Measurements from ENCODE around the gene GABRG3.

Gene GABRG3

GRCh38 chr15:27170851-27171250 is 199.9 kb downstream of the GABRG3 start:
- Histone ChIP-seq H3K4me3 (ENCODE audit: low read depth, low read length) (no peak overlapping the region), H3K27ac (ENCODE audit: extremely low read depth, low read depth, low read length) (no peak overlapping the region), H3K36me3 (ENCODE audit: control insufficient read depth in 2 of 2, insufficient read depth in 1 of 2, low read length in 2 of 2) (no peaks in the 10 kb centered on the region), H3K4me1 (ENCODE audit: control insufficient read depth, insufficient read depth, low read length) (no peaks in the 10 kb centered on the region), H3K9me3 (ENCODE audit: control insufficient read depth, insufficient read depth, low read depth, low read length) (no peaks in the 10 kb centered on the region)
- POLR2A ChIA-PET = no interaction called here
- CTCF ChIA-PET = no interaction called here
- no peak for TF ChIP-seq ZNF692 (tag by site-specific recombination; IDR thresholded peaks at IDR 0.05)
- TF ChIP-seq ZNF561 (tag by site-specific recombination; IDR thresholded peaks at IDR 0.05; ENCODE audit: borderline replicate concordance) = no peak
- TF ChIP-seq ZNF600 (tag by site-specific recombination; IDR thresholded peaks at IDR 0.05) = no peak
- TF ChIP-seq ZNF837 (tag by site-specific recombination; IDR thresholded peaks at IDR 0.05) = no peak
- TF ChIP-seq ZNF514 (tag by site-specific recombination; IDR thresholded peaks at IDR 0.05) = no peak
- TF ChIP-seq ZFP69B (tag by site-specific recombination; IDR thresholded peaks at IDR 0.05) = no peak
- TF ChIP-seq HOXC10 (CRISPR knock-in tag; IDR thresholded peaks at IDR 0.05) = no peak

- no peak overlapping the region for H3K27ac ChIP-seq (ENCODE audit: extremely low read depth, low read depth, low read length)
- no peaks in the 10 kb centered on the region for H3K9me3 ChIP-seq (ENCODE audit: control insufficient read depth, insufficient read depth, low read depth, low read length)
- CTCF ChIA-PET = no interaction called here
These were observed 201.8 kb downstream of the GABRG3 start for GRCh38 chr15:27172821-27173220.

More at GRCh38 chr15:27172821-27173220, 201.8 kb downstream of the GABRG3 start:
- Histone ChIP-seq H3K4me3 (ENCODE audit: low read depth, low read length) (no peak overlapping the region), H3K4me1 (ENCODE audit: control insufficient read depth, insufficient read depth, low read length) (no peaks in the 10 kb centered on the region), H3K36me3 (ENCODE audit: control insufficient read depth in 2 of 2, insufficient read depth in 1 of 2, low read length in 2 of 2) (no peaks in the 10 kb centered on the region)
- no peak for TF ChIP-seq ZNF366 (tag by site-specific recombination; conservative IDR thresholded peaks at IDR 0.05)
- no peak for TF ChIP-seq ZNF544 (tag by site-specific recombination; IDR thresholded peaks at IDR 0.05)
- TF ChIP-seq ZNF112 (tag by site-specific recombination; IDR thresholded peaks at IDR 0.05) = no peak
- TF ChIP-seq ZNF692 (tag by site-specific recombination; IDR thresholded peaks at IDR 0.05) = no peak
- TF ChIP-seq BCL6B (tag by site-specific recombination; IDR thresholded peaks at IDR 0.05) = no peak
- no peak for TF ChIP-seq ZNF404 (tag by site-specific recombination; IDR thresholded peaks at IDR 0.05)
- TF ChIP-seq ZNF639 (tag by site-specific recombination; IDR thresholded peaks at IDR 0.05) = no peak
- no peak for TF ChIP-seq ZNF416 (tag by site-specific recombination; IDR thresholded peaks at IDR 0.05)
- no peak for TF ChIP-seq ZNF747 (tag by site-specific recombination; IDR thresholded peaks at IDR 0.05)
- TF ChIP-seq ZBTB1 (tag by site-specific recombination; IDR thresholded peaks at IDR 0.05) = no peak
- TF ChIP-seq ZNF626 (tag by site-specific recombination; IDR thresholded peaks at IDR 0.05) = no peak
- no peak for TF ChIP-seq KLF16 (tag by site-specific recombination; IDR thresholded peaks at IDR 0.05)
- no peak for TF ChIP-seq ZNF155 (tag by site-specific recombination; IDR thresholded peaks at IDR 0.05)
- no peak for TF ChIP-seq ZNF529 (tag by site-specific recombination; IDR thresholded peaks at IDR 0.05; ENCODE audit: insufficient replicate concordance)
- POLR2A ChIA-PET = no interaction called here
